DMS153 treated with DMSO at 0.1 percent for 48 hours (cell line): ENCODE results near the gene FUNDC1.

ENCODE experiments used
- DNase-seq: peaks from one replicate; lab custom pipeline; 2025; ENCODE audit not compliant: unreplicated experiment; lab: John Stamatoyannopoulos, UW

FUNDC1 gene

GRCh38 chrX:44482575-44482974, 60.1 kb downstream of the FUNDC1 start:
- no peak for DNase-seq

- DNase-seq: no peak
Observed at GRCh38 chrX:44480591-44480990, 62.1 kb downstream of the FUNDC1 start.

- DNase-seq: no peak
Observed at GRCh38 chrX:44474410-44474809, 68.2 kb downstream of the FUNDC1 start.
